Measurements from ENCODE around the gene ROPN1B.
"Not testable (repeated sequence)": the region's sequence is repeated elsewhere in the genome, so short reads cannot be mapped to it uniquely, and the experiment has no call there.

The ROPN1B gene

GRCh38 chr3:125958511-125959316 is 10.3 kb upstream of the ROPN1B start:
- DNase-seq = no peak

- DNase-seq = no peak
These were observed 9.5 kb upstream of the ROPN1B start for GRCh38 chr3:125959317-125960065.

- DNase-seq = no peak
These were observed 8.9 kb upstream of the ROPN1B start for GRCh38 chr3:125960066-125960424.

GRCh38 chr3:125960456-125961288 is 8.3 kb upstream of the ROPN1B start:
- DNase-seq = no peak

GRCh38 chr3:125961289-125961589 is 7.7 kb upstream of the ROPN1B start:
- DNase-seq = no peak

GRCh38 chr3:125963834-125964233 is 5.1 kb upstream of the ROPN1B start:
- DNase-seq = not testable (repeated sequence)

- no peak for DNase-seq
These were observed 3.5 kb upstream of the ROPN1B start for GRCh38 chr3:125965505-125965904.

- DNase-seq = no peak
These were observed 1.8 kb upstream of the ROPN1B start for GRCh38 chr3:125967156-125967555.

GRCh38 chr3:125968121-125968520 is 857 bp upstream of the ROPN1B start:
- not testable (repeated sequence) for DNase-seq

- DNase-seq = not testable (repeated sequence)
These were observed 3.3 kb downstream of the ROPN1B start for GRCh38 chr3:125971997-125972944.

GRCh38 chr3:125975245-125976002 is 6.4 kb downstream of the ROPN1B start:
- DNase-seq = not testable (repeated sequence)

GRCh38 chr3:125976003-125976390 is 7.0 kb downstream of the ROPN1B start:
- not testable (repeated sequence) for DNase-seq

GRCh38 chr3:125977104-125977503 is 8.1 kb downstream of the ROPN1B start:
- DNase-seq = not testable (repeated sequence)

GRCh38 chr3:125984951-125985350 is 16.0 kb downstream of the ROPN1B start:
- not testable (repeated sequence) for DNase-seq

- peak; percentile 53 for DNase-seq
These were observed 21.4 kb downstream of the ROPN1B start for GRCh38 chr3:125990253-125990970.

GRCh38 chr3:125996751-125997150 is 27.8 kb downstream of the ROPN1B start:
- DNase-seq = not testable (repeated sequence)

GRCh38 chr3:126002189-126002588 is 33.2 kb downstream of the ROPN1B start:
- no peak for DNase-seq

- no peak for DNase-seq
These were observed 34.6 kb downstream of the ROPN1B start for GRCh38 chr3:126003447-126004190.

GRCh38 chr3:126004217-126004616 is 35.2 kb downstream of the ROPN1B start:
- DNase-seq = no peak

- no peak for DNase-seq
These were observed 35.7 kb downstream of the ROPN1B start for GRCh38 chr3:126004692-126005091.

Data from T-helper 9 cell (primary cell).